HEK293 (cell line): ENCODE data around the gene ZFHX3.

Source experiments
- CTCF ChIA-PET: fragments of 350-600 bp; formaldehyde crosslinking; extraction: SDS; loops from one replicate; lab custom pipeline; 2021; ENCODE audit warnings: antibody characterized with exemption; lab: Yijun Ruan, JAX
- POLR2A ChIA-PET: fragments of 300-600 bp; formaldehyde crosslinking; extraction: SDS; loops from one replicate; lab custom pipeline; 2020; ENCODE audit warnings: antibody characterized with exemption, inconsistent platforms; lab: Yijun Ruan, JAX
- H3K27ac ChIP-seq: fragments of 200-500 bp; sonication (Bioruptor generic); 2 replicates; pipeline ENCODE4 v1.5.1; 2014; ENCODE audit warnings: low read depth, low read length, control low read depth, inconsistent platforms; ENCODE audit errors: extremely low read depth
- H3K36me3 ChIP-seq, 2 experiments: fragments of 200-500 bp in 1 of 2; sonication (Bioruptor generic) in 1 of 2; 1 replicate in 1 of 2; 2 replicates in 1 of 2; pipeline ENCODE4 v1.5.1; 2014 to 2017; ENCODE audit warnings: inconsistent platforms in 2 of 2, low read length in 2 of 2; ENCODE audit not compliant: control insufficient read depth in 2 of 2, insufficient read depth in 1 of 2
- H3K4me1 ChIP-seq: fragments of 200-500 bp; sonication (Bioruptor generic); 2 replicates; pipeline ENCODE4 v1.5.1; 2014; ENCODE audit warnings: mild to moderate bottlenecking, low read length, inconsistent platforms; ENCODE audit not compliant: control insufficient read depth, insufficient read depth
- H3K4me3 ChIP-seq: 2 replicates; pipeline ENCODE4 v1.5.1; 2011; ENCODE audit warnings: low read depth, mild to moderate bottlenecking, control low read depth, low read length, moderate library complexity
- H3K9me3 ChIP-seq: fragments of 200-500 bp; sonication (Bioruptor generic); 2 replicates; pipeline ENCODE4 v1.5.1; 2014; ENCODE audit warnings: low read depth, low read length, inconsistent platforms; ENCODE audit not compliant: control insufficient read depth, insufficient read depth
- BCL11A ChIP-seq: fragments of 450-650 bp; formaldehyde crosslinking; IDR thresholded peaks from 2 replicates; pipeline ENCODE4 v1.5.1; 2016; ENCODE audit warnings: low read depth, missing biosample characterization, missing genetic modification characterization
- GLI4 ChIP-seq: fragments of 450-650 bp; formaldehyde crosslinking; IDR thresholded peaks from 2 replicates; pipeline ENCODE4 v1.5.1; 2016; ENCODE audit warnings: missing biosample characterization, missing genetic modification characterization
- KLF8 ChIP-seq: fragments of 450-650 bp; formaldehyde crosslinking; IDR thresholded peaks from 2 replicates; pipeline ENCODE4 v1.5.1; 2016; ENCODE audit warnings: missing biosample characterization, missing genetic modification characterization
- SCRT2 ChIP-seq: fragments of 450-650 bp; formaldehyde crosslinking; IDR thresholded peaks from 2 replicates; pipeline ENCODE4 v1.5.1; 2016; ENCODE audit warnings: missing biosample characterization, missing genetic modification characterization
- ZBTB44 ChIP-seq: fragments of 450-650 bp; IDR thresholded peaks from 2 replicates; pipeline ENCODE4 v1.5.1; 2018; ENCODE audit warnings: missing biosample characterization, mild to moderate bottlenecking, missing genetic modification characterization
- ZIC2 ChIP-seq: fragments of 450-650 bp; formaldehyde crosslinking; IDR thresholded peaks from 2 replicates; pipeline ENCODE4 v1.5.1; 2016; ENCODE audit warnings: missing biosample characterization, missing genetic modification characterization
- ZNF169 ChIP-seq: fragments of 450-650 bp; formaldehyde crosslinking; IDR thresholded peaks from 2 replicates; pipeline ENCODE4 v1.5.1; 2016; ENCODE audit warnings: missing biosample characterization, missing genetic modification characterization
- ZNF174 ChIP-seq: fragments of 450-650 bp; formaldehyde crosslinking; IDR thresholded peaks from 2 replicates; pipeline ENCODE4 v1.5.0; 2017; ENCODE audit warnings: missing biosample characterization, mild to moderate bottlenecking, missing genetic modification characterization
- ZNF175 ChIP-seq: fragments of 450-650 bp; formaldehyde crosslinking; IDR thresholded peaks from 2 replicates; pipeline ENCODE4 v1.5.1; 2016; ENCODE audit warnings: missing biosample characterization, missing genetic modification characterization
- ZNF239 ChIP-seq: fragments of 450-650 bp; formaldehyde crosslinking; IDR thresholded peaks from 2 replicates; pipeline ENCODE4 v1.5.1; 2016; ENCODE audit warnings: missing biosample characterization, missing genetic modification characterization
- ZNF404 ChIP-seq: fragments of 450-650 bp; formaldehyde crosslinking; IDR thresholded peaks from 2 replicates; pipeline ENCODE4 v1.5.1; 2017; ENCODE audit warnings: missing biosample characterization, missing genetic modification characterization
- ZNF416 ChIP-seq: fragments of 450-650 bp; formaldehyde crosslinking; IDR thresholded peaks from 2 replicates; pipeline ENCODE4 v1.5.1; 2016; ENCODE audit warnings: missing biosample characterization, missing genetic modification characterization
- ZNF473 ChIP-seq: fragments of 450-650 bp; formaldehyde crosslinking; IDR thresholded peaks from 2 replicates; pipeline ENCODE4 v1.5.1; 2017; ENCODE audit warnings: missing biosample characterization, missing genetic modification characterization
- ZNF501 ChIP-seq: fragments of 450-650 bp; formaldehyde crosslinking; IDR thresholded peaks from 2 replicates; pipeline ENCODE4 v1.5.1; 2016; ENCODE audit warnings: missing biosample characterization, missing genetic modification characterization
- ZNF555 ChIP-seq: fragments of 450-650 bp; formaldehyde crosslinking; conservative IDR thresholded peaks from 2 replicates; pipeline ENCODE4 v1.5.1; 2017; ENCODE audit warnings: missing biosample characterization, mild to moderate bottlenecking, missing genetic modification characterization, inconsistent platforms
- ZNF561 ChIP-seq: fragments of 450-650 bp; IDR thresholded peaks from 2 replicates; pipeline ENCODE4 v1.5.1; 2018; ENCODE audit warnings: missing biosample characterization, missing genetic modification characterization, borderline replicate concordance
- ZNF624 ChIP-seq: fragments of 450-650 bp; formaldehyde crosslinking; IDR thresholded peaks from 2 replicates; pipeline ENCODE4 v1.5.1; 2017; ENCODE audit warnings: missing biosample characterization, missing genetic modification characterization
- ZSCAN23 ChIP-seq: fragments of 450-650 bp; formaldehyde crosslinking; IDR thresholded peaks from 2 replicates; pipeline ENCODE4 v1.5.1; 2016; ENCODE audit warnings: missing biosample characterization, missing genetic modification characterization
- ZSCAN4 ChIP-seq: fragments of 450-650 bp; formaldehyde crosslinking; IDR thresholded peaks from 2 replicates; pipeline ENCODE4 v1.5.1; 2017; ENCODE audit warnings: missing biosample characterization, missing genetic modification characterization
- TF ChIP-seq, protein P1 (sequence below): fragments of 450-650 bp; formaldehyde crosslinking; IDR thresholded peaks from 2 replicates; pipeline ENCODE4 v1.5.1; 2016; ENCODE audit warnings: missing biosample characterization, missing genetic modification characterization, low read depth
- TF ChIP-seq, protein P2 (sequence below): fragments of 450-650 bp; formaldehyde crosslinking; IDR thresholded peaks from 2 replicates; pipeline ENCODE4 v1.5.1; 2016; ENCODE audit warnings: missing biosample characterization, missing genetic modification characterization
- TF ChIP-seq, protein P3 (sequence below): fragments of 450-650 bp; formaldehyde crosslinking; IDR thresholded peaks from 2 replicates; pipeline ENCODE4 v1.5.1; 2016; ENCODE audit warnings: missing biosample characterization, missing genetic modification characterization

ZFHX3 gene

DNA sequence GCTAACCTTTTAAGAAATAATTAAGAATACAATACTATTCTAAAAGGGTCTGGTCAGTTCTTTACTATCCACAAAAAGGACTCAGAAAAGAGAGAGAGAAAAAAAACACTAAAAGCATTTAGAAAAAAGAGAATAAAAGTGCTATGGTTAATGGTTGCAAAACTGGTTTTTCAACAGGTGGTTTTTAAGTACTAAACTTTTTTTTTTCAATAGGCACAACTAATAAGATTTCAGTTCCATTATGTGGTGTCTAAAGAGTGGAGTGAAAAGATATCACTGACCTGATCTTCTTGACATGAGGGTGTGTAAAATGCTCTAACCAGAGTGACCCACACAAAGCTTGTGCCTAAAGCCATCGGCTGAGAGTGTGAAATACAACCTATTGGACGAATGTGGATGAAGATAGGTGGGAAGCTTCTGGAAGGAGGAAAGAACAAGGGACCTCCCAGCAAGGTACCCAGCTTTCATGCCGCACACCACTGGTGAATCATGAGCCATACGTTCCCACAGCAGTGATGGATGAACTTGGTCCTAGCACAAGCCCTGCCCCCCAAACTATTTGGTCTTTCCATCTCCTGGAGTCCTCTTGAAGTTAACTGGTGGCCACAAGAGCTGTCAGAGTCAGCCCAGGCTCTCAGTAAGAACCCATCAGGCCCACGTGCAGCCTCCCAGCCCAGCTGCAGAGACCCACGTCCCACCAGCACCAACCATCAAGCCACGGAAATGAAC lies 103.0 kb downstream of the ZFHX3 start:
- POLR2A ChIA-PET, result no interaction called here
- no peak overlapping the region for H3K4me3 ChIP-seq
- peaks cover 5 to 21% of the 10 kb centered on the region in 2 experiments; a peak in 2 of 3 replicates for H3K36me3 ChIP-seq
- H3K4me1 ChIP-seq, result no peaks in the 10 kb centered on the region
- H3K27ac ChIP-seq, result no peak overlapping the region
- CTCF ChIA-PET, result interaction anchor here (1.1 kb wide), 1 partner anchor 98 kb away, joined by 4 read pairs; no protein-coding TSS in a partner anchor
- H3K9me3 ChIP-seq, result no peaks in the 10 kb centered on the region
- TF ChIP-seq ZNF239 (tag by site-specific recombination) (no peak), SCRT2 (peak; percentile 72)

DNA sequence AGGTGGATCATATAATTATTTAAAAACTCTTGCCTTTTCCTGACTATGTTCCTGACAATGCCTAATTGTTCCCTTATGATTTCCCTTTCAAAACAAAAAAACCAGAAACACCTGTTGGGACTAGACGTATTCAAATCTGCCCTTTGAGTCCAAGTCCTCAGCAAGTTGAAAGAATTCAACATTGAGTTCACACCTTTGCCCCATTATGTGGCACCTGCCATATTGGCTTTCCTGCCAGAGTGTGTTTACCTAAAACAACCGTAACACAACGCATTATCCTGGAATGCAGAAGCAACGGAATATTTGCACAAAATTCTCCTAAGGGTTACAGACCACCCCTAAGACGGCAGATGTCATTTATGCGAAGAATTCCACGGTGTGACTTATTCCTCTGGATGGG lies 105.9 kb downstream of the ZFHX3 start:
- Histone ChIP-seq H3K4me1 (peaks cover 5% of the 10 kb centered on the region; the same call in 1 of the 2 replicates), H3K36me3 (peaks cover 0 to 8% of the 10 kb centered on the region in 2 experiments; a peak in 1 of 3 replicates), H3K4me3 (no peak overlapping the region), H3K27ac (no peak overlapping the region), H3K9me3 (no peaks in the 10 kb centered on the region)
- ChIA-PET POLR2A (no interaction called here), CTCF (no interaction called here)
- TF ChIP-seq ZSCAN23 (tag by site-specific recombination), result no peak
- no peak for TF ChIP-seq ZNF416 (tag by site-specific recombination)
- TF ChIP-seq ZIC2 (tag by site-specific recombination), result no peak
- TF ChIP-seq GLI4 (tag by site-specific recombination), result no peak
- no peak for TF ChIP-seq ZSCAN4
- no peak for TF ChIP-seq ZNF169 (tag by site-specific recombination)

DNA sequence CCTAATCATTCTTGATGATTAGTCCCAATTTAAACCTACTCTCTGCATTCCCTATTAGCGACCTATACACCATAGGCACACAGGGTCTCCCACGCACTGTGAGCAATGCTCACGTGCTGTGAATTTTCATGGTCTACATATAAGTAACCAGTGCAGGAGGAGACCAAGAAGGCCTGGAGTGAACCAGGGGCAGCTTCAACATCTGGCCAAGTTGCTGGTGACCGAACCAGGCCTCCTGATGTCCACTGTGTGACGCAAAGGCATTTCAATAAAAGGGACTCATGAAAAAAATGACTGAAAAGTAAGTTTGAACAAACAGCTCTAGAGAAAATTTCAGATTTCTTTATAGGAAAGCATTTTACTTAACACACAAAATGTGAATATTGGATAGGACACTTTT lies 107.0 kb downstream of the ZFHX3 start:
- Histone ChIP-seq H3K4me3 (no peak overlapping the region), H3K36me3 (peaks cover 0 to 8% of the 10 kb centered on the region in 2 experiments; a peak in 1 of 3 replicates), H3K9me3 (no peaks in the 10 kb centered on the region), H3K27ac (no peak overlapping the region), H3K4me1 (peaks cover 7% of the 10 kb centered on the region)
- ChIA-PET CTCF (no interaction called here), POLR2A (no interaction called here)
- no peak for TF ChIP-seq ZNF174 (tag by site-specific recombination)
- TF ChIP-seq ZNF624 (tag by site-specific recombination), result no peak
- TF ChIP-seq ZNF555 (tag by site-specific recombination), result no peak
- no peak for TF ChIP-seq ZNF501 (tag by site-specific recombination)
- TF ChIP-seq, protein P1, sequence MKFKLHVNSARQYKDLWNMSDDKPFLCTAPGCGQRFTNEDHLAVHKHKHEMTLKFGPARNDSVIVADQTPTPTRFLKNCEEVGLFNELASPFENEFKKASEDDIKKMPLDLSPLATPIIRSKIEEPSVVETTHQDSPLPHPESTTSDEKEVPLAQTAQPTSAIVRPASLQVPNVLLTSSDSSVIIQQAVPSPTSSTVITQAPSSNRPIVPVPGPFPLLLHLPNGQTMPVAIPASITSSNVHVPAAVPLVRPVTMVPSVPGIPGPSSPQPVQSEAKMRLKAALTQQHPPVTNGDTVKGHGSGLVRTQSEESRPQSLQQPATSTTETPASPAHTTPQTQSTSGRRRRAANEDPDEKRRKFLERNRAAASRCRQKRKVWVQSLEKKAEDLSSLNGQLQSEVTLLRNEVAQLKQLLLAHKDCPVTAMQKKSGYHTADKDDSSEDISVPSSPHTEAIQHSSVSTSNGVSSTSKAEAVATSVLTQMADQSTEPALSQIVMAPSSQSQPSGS, result no peak
- TF ChIP-seq ZNF175 (tag by site-specific recombination), result no peak
- TF ChIP-seq ZNF561 (tag by site-specific recombination), result no peak
- no peak for TF ChIP-seq SCRT2
- no peak for TF ChIP-seq ZNF473 (tag by site-specific recombination)
- TF ChIP-seq ZNF404 (tag by site-specific recombination), result no peak
- no peak for TF ChIP-seq ZBTB44 (tag by site-specific recombination)
- TF ChIP-seq, protein P2, sequence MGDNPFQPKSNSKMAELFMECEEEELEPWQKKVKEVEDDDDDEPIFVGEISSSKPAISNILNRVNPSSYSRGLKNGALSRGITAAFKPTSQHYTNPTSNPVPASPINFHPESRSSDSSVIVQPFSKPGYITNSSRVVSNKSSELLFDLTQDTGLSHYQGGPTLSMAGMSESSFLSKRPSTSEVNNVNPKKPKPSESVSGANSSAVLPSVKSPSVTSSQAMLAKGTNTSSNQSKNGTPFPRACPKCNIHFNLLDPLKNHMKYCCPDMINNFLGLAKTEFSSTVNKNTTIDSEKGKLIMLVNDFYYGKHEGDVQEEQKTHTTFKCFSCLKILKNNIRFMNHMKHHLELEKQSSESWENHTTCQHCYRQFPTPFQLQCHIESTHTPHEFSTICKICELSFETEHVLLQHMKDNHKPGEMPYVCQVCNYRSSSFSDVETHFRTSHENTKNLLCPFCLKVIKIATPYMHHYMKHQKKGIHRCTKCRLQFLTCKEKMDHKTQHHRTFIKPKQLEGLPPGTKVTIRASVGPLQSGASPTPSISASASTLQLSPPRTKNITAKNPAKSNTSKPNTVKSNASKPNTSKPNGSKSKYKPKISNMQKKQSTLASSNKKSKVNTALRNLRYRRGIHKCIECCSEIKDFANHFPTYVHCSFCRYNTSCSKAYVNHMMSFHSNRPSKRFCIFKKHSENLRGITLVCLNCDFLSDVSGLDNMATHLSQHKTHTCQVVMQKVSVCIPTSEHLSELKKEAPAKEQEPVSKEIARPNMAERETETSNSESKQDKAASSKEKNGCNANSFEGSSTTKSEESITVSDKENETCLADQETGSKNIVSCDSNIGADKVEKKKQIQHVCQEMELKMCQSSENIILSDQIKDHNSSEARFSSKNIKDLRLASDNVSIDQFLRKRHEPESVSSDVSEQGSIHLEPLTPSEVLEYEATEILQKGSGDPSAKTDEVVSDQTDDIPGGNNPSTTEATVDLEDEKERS (tag by site-specific recombination), result no peak
- TF ChIP-seq BCL11A, result no peak
- TF ChIP-seq, protein P3, sequence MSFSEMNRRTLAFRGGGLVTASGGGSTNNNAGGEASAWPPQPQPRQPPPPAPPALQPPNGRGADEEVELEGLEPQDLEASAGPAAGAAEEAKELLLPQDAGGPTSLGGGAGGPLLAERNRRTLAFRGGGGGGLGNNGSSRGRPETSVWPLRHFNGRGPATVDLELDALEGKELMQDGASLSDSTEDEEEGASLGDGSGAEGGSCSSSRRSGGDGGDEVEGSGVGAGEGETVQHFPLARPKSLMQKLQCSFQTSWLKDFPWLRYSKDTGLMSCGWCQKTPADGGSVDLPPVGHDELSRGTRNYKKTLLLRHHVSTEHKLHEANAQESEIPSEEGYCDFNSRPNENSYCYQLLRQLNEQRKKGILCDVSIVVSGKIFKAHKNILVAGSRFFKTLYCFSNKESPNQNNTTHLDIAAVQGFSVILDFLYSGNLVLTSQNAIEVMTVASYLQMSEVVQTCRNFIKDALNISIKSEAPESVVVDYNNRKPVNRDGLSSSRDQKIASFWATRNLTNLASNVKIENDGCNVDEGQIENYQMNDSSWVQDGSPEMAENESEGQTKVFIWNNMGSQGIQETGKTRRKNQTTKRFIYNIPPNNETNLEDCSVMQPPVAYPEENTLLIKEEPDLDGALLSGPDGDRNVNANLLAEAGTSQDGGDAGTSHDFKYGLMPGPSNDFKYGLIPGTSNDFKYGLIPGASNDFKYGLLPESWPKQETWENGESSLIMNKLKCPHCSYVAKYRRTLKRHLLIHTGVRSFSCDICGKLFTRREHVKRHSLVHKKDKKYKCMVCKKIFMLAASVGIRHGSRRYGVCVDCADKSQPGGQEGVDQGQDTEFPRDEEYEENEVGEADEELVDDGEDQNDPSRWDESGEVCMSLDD (tag by site-specific recombination), result no peak
- TF ChIP-seq KLF8, result no peak
